GM12873 (cell line): ENCODE data around the gene TTLL5.

Source experiments
- TF ChIP-seq, protein P1 (sequence below): IDR thresholded peaks from 2 replicates; pipeline ENCODE4 v1.5.1; 2012; ENCODE audit warnings: low read depth, mild to moderate bottlenecking, moderate library complexity, low read length, control low read depth; ENCODE audit not compliant: insufficient read depth; ENCODE audit errors: missing control alignments

Gene TTLL5

DNA sequence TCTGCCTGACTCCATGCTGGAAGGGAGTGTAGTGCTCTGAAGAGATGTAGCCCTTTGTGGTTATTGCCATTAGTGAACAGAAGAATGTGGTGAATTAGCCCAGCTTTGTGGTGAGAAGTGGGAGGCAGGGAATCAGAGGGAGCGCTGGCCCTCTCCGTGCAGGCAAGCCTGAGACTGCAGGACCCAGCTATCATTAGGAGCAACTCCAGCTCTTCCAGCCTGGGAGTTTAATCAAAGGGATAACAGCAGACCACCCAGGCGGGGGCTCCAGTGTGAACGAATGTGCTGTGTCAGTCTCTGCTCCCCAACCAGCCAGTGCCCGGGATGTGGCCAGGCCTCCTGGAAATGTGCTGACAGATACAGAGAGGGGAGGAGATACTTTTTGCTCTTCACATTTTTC is 142.7 kb downstream of the TTLL5 start:
- TF ChIP-seq, protein P1, sequence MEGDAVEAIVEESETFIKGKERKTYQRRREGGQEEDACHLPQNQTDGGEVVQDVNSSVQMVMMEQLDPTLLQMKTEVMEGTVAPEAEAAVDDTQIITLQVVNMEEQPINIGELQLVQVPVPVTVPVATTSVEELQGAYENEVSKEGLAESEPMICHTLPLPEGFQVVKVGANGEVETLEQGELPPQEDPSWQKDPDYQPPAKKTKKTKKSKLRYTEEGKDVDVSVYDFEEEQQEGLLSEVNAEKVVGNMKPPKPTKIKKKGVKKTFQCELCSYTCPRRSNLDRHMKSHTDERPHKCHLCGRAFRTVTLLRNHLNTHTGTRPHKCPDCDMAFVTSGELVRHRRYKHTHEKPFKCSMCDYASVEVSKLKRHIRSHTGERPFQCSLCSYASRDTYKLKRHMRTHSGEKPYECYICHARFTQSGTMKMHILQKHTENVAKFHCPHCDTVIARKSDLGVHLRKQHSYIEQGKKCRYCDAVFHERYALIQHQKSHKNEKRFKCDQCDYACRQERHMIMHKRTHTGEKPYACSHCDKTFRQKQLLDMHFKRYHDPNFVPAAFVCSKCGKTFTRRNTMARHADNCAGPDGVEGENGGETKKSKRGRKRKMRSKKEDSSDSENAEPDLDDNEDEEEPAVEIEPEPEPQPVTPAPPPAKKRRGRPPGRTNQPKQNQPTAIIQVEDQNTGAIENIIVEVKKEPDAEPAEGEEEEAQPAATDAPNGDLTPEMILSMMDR = no peak

GRCh38 chr14:75804570-75805275 is 143.7 kb downstream of the TTLL5 start:
- TF ChIP-seq, protein P1 = no peak

DNA sequence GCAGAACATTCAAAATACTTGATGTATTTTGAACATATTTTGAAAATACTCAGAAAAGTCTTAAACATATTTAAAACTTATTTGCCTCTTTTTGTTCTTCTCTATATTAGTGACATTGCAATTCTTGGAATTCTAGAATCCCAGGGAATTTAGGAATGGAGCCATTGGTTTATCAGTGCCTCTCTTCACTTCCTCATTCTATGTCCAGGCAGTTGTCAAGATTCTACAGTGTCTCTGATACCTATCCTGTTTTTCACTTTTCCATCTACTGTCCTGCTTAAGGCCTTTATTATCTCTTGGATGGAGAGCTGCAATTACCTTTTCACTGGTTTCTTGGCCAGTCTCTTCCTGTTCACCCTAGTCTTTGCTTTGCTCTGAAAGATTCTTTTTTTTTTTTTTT is 144.6 kb downstream of the TTLL5 start:
- TF ChIP-seq, protein P1 = no peak

DNA sequence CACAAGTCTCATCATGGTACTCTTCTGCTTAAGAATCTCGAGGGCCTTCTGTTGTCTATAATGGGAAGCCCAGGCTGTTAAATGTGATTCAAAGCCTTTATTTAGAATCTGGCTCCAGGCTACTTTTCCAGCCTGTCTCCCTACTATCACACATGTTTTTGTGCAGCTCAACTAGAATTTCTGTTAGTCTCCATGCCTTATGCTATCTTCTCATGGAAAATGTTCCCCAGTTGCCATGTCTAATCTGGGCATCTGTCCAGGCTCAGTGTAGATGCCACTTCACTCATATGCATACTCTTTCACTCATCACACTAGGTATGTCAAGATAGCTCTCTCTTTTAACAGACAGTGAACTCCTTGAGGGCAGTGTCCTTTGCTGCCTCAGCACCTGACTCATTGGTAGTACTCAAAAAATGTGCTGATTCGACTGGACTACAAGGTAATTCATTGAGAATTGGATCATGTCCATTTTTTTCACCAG is 145.3 kb downstream of the TTLL5 start:
- TF ChIP-seq, protein P1 = no peak

- TF ChIP-seq, protein P1 = no peak
These were observed 146.8 kb downstream of the TTLL5 start for GRCh38 chr14:75807667-75808360.

DNA sequence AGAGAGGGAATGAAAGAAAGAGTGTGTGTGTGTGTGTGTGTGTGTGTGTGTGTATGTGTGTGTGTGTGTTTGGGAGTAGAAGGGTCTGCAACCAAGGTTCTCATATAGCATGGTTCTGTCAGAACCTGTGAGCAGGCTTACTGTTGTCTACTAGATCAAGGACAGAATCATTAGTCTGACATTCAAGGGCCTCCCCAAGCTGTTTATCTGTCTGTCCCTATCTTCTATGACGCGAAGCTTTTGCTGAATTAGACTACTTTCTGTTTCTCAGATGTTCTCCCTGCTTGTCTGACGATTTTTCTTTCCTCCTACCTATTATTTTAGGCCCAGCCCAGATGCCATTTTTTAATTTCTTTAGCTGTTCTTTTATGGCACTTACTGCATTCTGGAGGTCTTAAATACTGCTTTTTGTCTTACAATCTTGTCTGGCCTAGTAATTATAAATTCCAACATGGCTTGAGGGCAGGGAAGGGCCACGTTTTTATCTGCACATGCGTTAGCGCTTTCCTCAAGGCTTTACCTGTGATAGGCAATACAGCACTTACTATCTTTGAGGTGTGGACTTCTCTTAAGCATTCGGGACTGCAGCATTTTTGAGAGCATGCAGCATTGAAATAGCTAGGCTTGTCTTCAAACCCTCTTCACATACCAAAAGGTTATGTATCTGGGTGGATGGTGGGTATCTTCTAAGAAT is 150.2 kb downstream of the TTLL5 start:
- TF ChIP-seq, protein P1 = no peak
